ENCODE data around the gene TCF12. TPM values are rescaled to one million over a fixed set of nuclear protein-coding genes. Genes with fewer than 3 reads are reported as not detected.

TCF12 gene
- total RNA-seq, 1 donor from 2014 or later = 194 TPM

DNA sequence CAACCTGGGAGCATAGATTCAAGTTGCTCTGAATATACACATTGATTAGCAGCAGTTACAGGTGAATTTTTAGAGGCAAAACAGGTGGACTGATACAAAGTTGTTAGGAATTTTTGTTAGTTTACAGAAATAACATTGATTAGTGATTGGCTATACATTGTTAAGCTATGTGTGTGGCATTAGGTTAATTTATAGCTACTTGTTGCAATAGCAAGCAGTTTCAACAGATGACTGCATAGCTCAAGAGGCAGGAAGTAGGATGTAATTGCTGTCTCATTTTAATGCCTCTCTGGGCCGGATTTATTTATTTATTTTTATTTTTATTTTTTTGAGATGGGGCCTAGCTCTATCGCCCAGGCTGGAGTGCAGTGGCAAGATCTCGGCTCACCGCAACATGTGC is 99.7 kb downstream of the TCF12 start:
- H3K9me3 Mint-ChIP-seq = peaks cover 12% of the 10 kb centered on the region
- peaks cover 10% of the 10 kb centered on the region for H3K36me3 Mint-ChIP-seq
- TF ChIP-seq, protein P1, sequence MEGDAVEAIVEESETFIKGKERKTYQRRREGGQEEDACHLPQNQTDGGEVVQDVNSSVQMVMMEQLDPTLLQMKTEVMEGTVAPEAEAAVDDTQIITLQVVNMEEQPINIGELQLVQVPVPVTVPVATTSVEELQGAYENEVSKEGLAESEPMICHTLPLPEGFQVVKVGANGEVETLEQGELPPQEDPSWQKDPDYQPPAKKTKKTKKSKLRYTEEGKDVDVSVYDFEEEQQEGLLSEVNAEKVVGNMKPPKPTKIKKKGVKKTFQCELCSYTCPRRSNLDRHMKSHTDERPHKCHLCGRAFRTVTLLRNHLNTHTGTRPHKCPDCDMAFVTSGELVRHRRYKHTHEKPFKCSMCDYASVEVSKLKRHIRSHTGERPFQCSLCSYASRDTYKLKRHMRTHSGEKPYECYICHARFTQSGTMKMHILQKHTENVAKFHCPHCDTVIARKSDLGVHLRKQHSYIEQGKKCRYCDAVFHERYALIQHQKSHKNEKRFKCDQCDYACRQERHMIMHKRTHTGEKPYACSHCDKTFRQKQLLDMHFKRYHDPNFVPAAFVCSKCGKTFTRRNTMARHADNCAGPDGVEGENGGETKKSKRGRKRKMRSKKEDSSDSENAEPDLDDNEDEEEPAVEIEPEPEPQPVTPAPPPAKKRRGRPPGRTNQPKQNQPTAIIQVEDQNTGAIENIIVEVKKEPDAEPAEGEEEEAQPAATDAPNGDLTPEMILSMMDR (IDR thresholded peaks at IDR 0.05; ENCODE audit: unreplicated experiment) = no peak
- no peaks in the 10 kb centered on the region for H3K27me3 Mint-ChIP-seq (ENCODE audit: low read depth)
- no peak for DNase-seq (ENCODE audit: low spot score in 2 of 2, unreplicated experiment in 2 of 2)
- H3K4me1 Mint-ChIP-seq = peaks cover 41% of the 10 kb centered on the region
- peak overlapping the region; percentile 36 for H3K27ac Mint-ChIP-seq
- H3K4me3 Mint-ChIP-seq = no peak overlapping the region

DNA sequence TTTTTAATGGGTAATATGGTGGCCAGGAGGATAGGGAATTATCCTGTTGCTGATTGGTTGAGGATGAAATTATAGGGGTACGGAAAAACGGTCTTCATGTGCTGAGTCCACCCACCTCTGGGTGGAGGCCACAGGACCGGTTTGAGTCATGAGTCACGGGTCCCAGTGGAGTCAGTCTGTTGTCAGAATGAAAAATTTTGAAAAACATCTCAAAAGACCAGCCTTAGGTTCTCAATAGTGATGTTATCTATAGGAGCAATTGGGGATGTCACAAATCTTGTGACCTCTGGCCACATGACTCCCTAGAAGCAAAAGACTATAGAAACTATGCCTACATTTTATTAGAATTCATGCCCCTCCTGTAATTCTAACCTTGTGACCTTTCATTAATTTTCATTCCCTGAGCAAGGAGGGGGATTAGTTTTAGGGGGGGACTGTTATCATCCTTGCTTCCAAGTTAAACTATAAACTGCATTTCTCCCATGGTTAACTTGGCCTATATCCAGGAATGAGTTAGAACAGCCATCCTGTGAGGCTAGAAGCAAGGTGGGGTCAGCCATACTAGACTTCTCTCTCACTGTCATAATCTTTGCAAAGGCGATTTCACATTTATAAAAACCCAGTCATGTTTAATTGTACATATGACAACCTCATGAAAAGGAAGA is 101.2 kb downstream of the TCF12 start:
- DNase-seq (ENCODE audit: low spot score in 2 of 2, unreplicated experiment in 2 of 2) = no peak
- peaks cover 43% of the 10 kb centered on the region for H3K4me1 Mint-ChIP-seq
- H3K4me3 Mint-ChIP-seq = no peak overlapping the region
- no peaks in the 10 kb centered on the region for H3K27me3 Mint-ChIP-seq (ENCODE audit: low read depth)
- H3K36me3 Mint-ChIP-seq = peaks cover 13% of the 10 kb centered on the region
- TF ChIP-seq, protein P1 (IDR thresholded peaks at IDR 0.05; ENCODE audit: unreplicated experiment) = no peak
- peak overlapping the region; percentile 72 for H3K27ac Mint-ChIP-seq
- peaks cover 12% of the 10 kb centered on the region for H3K9me3 Mint-ChIP-seq

DNA sequence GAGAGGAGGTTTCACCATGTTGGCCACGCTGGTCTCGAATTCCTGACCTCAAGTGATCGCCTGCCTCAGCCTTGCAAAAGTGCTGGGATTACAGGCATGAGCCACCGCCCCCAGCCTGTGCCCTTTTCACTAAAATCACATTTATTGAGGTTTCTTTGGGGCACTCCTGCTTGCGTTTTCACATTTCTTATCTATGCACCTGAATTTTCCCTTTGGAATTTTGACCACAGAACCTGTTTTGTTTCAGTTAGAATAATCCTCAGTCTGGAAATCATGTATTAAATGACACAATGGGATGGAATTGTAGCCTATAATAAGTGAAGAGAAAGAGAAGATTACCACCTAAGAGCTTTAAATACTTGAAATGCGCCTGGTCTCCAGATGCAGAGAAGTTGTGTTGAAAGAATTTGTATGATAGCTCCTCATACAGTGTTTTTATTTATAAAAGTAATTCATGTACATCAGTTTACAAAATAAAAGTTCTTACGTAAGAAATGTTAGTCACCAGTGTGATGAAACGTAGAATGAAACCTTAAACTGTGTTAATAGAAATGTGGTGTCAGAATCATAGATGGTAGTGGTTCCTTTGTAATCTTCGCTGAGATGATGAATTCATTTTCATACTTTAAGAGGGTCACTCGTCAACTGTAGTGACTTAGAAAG is 107.0 kb downstream of the TCF12 start:
- Mint-ChIP-seq H3K4me3 (no peak overlapping the region), H3K27ac (peak overlapping the region; percentile 74), H3K27me3 (ENCODE audit: low read depth) (no peaks in the 10 kb centered on the region), H3K4me1 (peaks cover 20% of the 10 kb centered on the region), H3K36me3 (peaks cover 13% of the 10 kb centered on the region), H3K9me3 (peaks cover 12% of the 10 kb centered on the region)
- DNase-seq (ENCODE audit: low spot score in 2 of 2, unreplicated experiment in 2 of 2) = no peak
- TF ChIP-seq, protein P1 (IDR thresholded peaks at IDR 0.05; ENCODE audit: unreplicated experiment) = no peak

DNA sequence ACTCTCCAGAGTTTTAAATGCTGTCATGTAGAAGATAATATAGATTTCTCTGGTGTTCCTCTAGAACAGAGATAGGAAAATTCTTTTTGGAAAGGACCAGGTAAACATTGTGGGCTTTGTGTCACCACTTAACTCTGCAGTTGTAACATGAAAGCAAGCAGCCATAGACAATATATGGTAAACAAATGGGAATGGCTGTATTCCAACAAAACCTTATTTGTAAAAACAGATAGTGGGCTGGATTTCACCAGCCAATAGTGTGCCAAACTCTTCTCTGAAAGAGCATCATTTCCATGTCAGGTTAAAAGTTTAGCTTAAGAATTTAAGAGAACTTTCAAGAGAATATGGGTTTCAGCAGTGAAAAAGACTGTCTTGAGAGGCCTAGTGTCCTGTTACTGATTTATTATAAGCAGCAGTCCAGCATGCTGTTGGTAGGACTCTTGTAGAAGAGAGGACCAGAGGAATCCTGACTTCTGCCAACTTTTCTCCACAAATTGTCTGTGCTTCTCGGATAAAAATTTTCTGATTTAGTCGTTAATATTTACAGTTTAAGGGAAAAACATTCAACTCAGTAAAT is 107.7 kb downstream of the TCF12 start:
- TF ChIP-seq, protein P1 (IDR thresholded peaks at IDR 0.05; ENCODE audit: unreplicated experiment) = no peak
- peak overlapping the region; percentile 74 for H3K27ac Mint-ChIP-seq
- peaks cover 26% of the 10 kb centered on the region for H3K4me1 Mint-ChIP-seq
- H3K9me3 Mint-ChIP-seq = peaks cover 8% of the 10 kb centered on the region
- H3K27me3 Mint-ChIP-seq (ENCODE audit: low read depth) = no peaks in the 10 kb centered on the region
- no peak overlapping the region for H3K4me3 Mint-ChIP-seq
- DNase-seq (ENCODE audit: low spot score in 2 of 2, unreplicated experiment in 2 of 2) = no peak
- peaks cover 11% of the 10 kb centered on the region for H3K36me3 Mint-ChIP-seq

DNA sequence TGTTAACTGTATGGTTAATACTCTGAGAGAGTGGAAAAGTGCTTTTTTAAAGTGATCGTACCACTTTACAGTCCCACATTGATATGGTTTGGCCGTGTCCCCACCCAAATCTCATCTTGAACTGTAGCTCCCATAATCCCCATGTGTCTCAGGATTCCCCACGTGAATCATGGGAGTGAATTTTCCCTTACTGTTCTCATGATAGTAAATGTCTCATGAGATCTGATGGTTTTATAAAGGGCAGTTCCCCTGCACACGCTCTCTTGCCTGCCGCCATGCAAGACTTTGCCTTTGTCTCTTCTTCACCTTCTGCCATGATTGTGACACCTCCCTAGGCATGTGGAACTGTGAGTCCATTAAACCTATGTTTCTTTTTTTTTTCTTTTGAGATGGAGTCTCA is 109.2 kb downstream of the TCF12 start:
- Mint-ChIP-seq H3K27ac (no peak overlapping the region), H3K9me3 (peaks cover 5% of the 10 kb centered on the region), H3K4me3 (no peak overlapping the region), H3K27me3 (ENCODE audit: low read depth) (no peaks in the 10 kb centered on the region), H3K4me1 (peaks cover 36% of the 10 kb centered on the region), H3K36me3 (peaks cover 8% of the 10 kb centered on the region)
- TF ChIP-seq, protein P1 (IDR thresholded peaks at IDR 0.05; ENCODE audit: unreplicated experiment) = no peak
- DNase-seq (ENCODE audit: low spot score in 2 of 2, unreplicated experiment in 2 of 2) = no peak

All from mesothelial cell of epicardium (in vitro differentiated cells).